HG03095 (cell line): ENCODE data around the gene ICA1.
"Not testable (repeated sequence)": the region's sequence is repeated elsewhere in the genome, so short reads cannot be mapped to it uniquely, and the experiment has no call there.

ENCODE experiments used
- ATAC-seq: cut with Tn5 transposase; IDR thresholded peaks from one replicate; pipeline ENCODE4 v1.9.1; 2021; ENCODE audit warnings: moderate library complexity; ENCODE audit not compliant: unreplicated experiment

Gene ICA1

GRCh38 chr7:8271960-8272359 is 10.0 kb upstream of the ICA1 start:
- ATAC-seq, result no peak

- ATAC-seq, result no peak
These were observed 1.1 kb upstream of the ICA1 start for GRCh38 chr7:8263048-8263447.

- ATAC-seq, result no peak
These were observed 884 bp downstream of the ICA1 start for GRCh38 chr7:8260871-8261694.

- no peak for ATAC-seq
These were observed 2.3 kb downstream of the ICA1 start for GRCh38 chr7:8259586-8260222.

- ATAC-seq, result no peak
These were observed 3.2 kb downstream of the ICA1 start for GRCh38 chr7:8258734-8259133.

GRCh38 chr7:8258166-8258565 is 3.8 kb downstream of the ICA1 start:
- no peak for ATAC-seq

GRCh38 chr7:8255680-8256655 is 6.0 kb downstream of the ICA1 start:
- no peak for ATAC-seq

- no peak for ATAC-seq
These were observed 7.3 kb downstream of the ICA1 start for GRCh38 chr7:8254667-8255066.

GRCh38 chr7:8254215-8254614 is 7.8 kb downstream of the ICA1 start:
- ATAC-seq, result no peak

- no peak for ATAC-seq
These were observed 10.8 kb downstream of the ICA1 start for GRCh38 chr7:8251195-8251594.

GRCh38 chr7:8250547-8250946 is 11.4 kb downstream of the ICA1 start:
- no peak for ATAC-seq

GRCh38 chr7:8249121-8249520 is 12.8 kb downstream of the ICA1 start:
- no peak for ATAC-seq

GRCh38 chr7:8246020-8246419 is 15.9 kb downstream of the ICA1 start:
- ATAC-seq, result no peak

- not testable (repeated sequence) for ATAC-seq
These were observed 16.9 kb downstream of the ICA1 start for GRCh38 chr7:8245032-8245431.

- ATAC-seq, result not testable (repeated sequence)
These were observed 18.9 kb downstream of the ICA1 start for GRCh38 chr7:8243059-8243458.

- ATAC-seq, result not testable (repeated sequence)
These were observed 22.1 kb downstream of the ICA1 start for GRCh38 chr7:8239702-8240362.

- ATAC-seq, result no peak
These were observed 25.1 kb downstream of the ICA1 start for GRCh38 chr7:8236780-8237407.

- ATAC-seq, result peak; percentile 90
These were observed 28.7 kb downstream of the ICA1 start for GRCh38 chr7:8232999-8233847.

- no peak for ATAC-seq
These were observed 32.0 kb downstream of the ICA1 start for GRCh38 chr7:8229927-8230326.
